ENCODE data around the gene BUB3. TPM values are rescaled to one million over a fixed set of nuclear protein-coding genes. Genes with fewer than 3 reads are reported as not detected.

Gene BUB3
- total RNA-seq, 1 experiment from 2014 or later, result 113 TPM

- TF ChIP-seq CTCF (IDR thresholded peaks at IDR 0.05; ENCODE audit: unreplicated experiment), result no peak
- Mint-ChIP-seq H3K27ac (ENCODE audit: unreplicated experiment) (no peak overlapping the region), H3K4me3 (ENCODE audit: low read depth, unreplicated experiment) (no peak overlapping the region), H3K27me3 (ENCODE audit: unreplicated experiment) (no peaks in the 10 kb centered on the region), H3K36me3 (ENCODE audit: insufficient read depth, unreplicated experiment) (no peaks in the 10 kb centered on the region), H3K9me3 (ENCODE audit: low read depth, unreplicated experiment) (no peaks in the 10 kb centered on the region), H3K4me1 (ENCODE audit: low read depth, unreplicated experiment) (peaks cover 30% of the 10 kb centered on the region)
- BruUV-seq (replicated peaks), result no TSS peak
- DNase-seq, result peak; percentile 17
- intact Hi-C loops (cut with micrococcal nuclease; ENCODE audit: unreplicated experiment), result no loop called here
- CTCF ChIA-PET, result interaction anchor here (0.7 kb wide), 1 partner anchor 13 kb away, joined by 10 read pairs; no protein-coding TSS in a partner anchor
Observed at GRCh38 chr10:123204127-123204461, 49.9 kb downstream of the BUB3 start.

- no TSS peak for BruUV-seq (replicated peaks)
- DNase-seq, result no peak
- CTCF ChIA-PET, result no interaction called here
- Mint-ChIP-seq H3K36me3 (ENCODE audit: insufficient read depth, unreplicated experiment) (no peaks in the 10 kb centered on the region), H3K27ac (ENCODE audit: unreplicated experiment) (no peak overlapping the region), H3K4me3 (ENCODE audit: low read depth, unreplicated experiment) (no peak overlapping the region), H3K27me3 (ENCODE audit: unreplicated experiment) (no peaks in the 10 kb centered on the region), H3K9me3 (ENCODE audit: low read depth, unreplicated experiment) (no peaks in the 10 kb centered on the region), H3K4me1 (ENCODE audit: low read depth, unreplicated experiment) (peaks cover 30% of the 10 kb centered on the region)
- intact Hi-C loops (cut with micrococcal nuclease; ENCODE audit: unreplicated experiment), result no loop called here
- no peak for TF ChIP-seq CTCF (IDR thresholded peaks at IDR 0.05; ENCODE audit: unreplicated experiment)
Observed at GRCh38 chr10:123205041-123205440, 50.8 kb downstream of the BUB3 start.

- Mint-ChIP-seq H3K4me3 (ENCODE audit: low read depth, unreplicated experiment) (no peak overlapping the region), H3K4me1 (ENCODE audit: low read depth, unreplicated experiment) (no peaks in the 10 kb centered on the region), H3K9me3 (ENCODE audit: low read depth, unreplicated experiment) (no peaks in the 10 kb centered on the region), H3K27me3 (ENCODE audit: unreplicated experiment) (no peaks in the 10 kb centered on the region), H3K27ac (ENCODE audit: unreplicated experiment) (no peak overlapping the region), H3K36me3 (ENCODE audit: insufficient read depth, unreplicated experiment) (no peaks in the 10 kb centered on the region)
- TF ChIP-seq CTCF (IDR thresholded peaks at IDR 0.05; ENCODE audit: unreplicated experiment), result no peak
- DNase-seq, result no peak
- intact Hi-C loops (cut with micrococcal nuclease; ENCODE audit: unreplicated experiment), result no loop called here
- CTCF ChIA-PET, result no interaction called here
- no TSS peak for BruUV-seq (replicated peaks)
Observed at GRCh38 chr10:123212063-123212462, 57.9 kb downstream of the BUB3 start.

- CTCF ChIA-PET, result no interaction called here
- BruUV-seq (replicated peaks), result no TSS peak
- TF ChIP-seq CTCF (IDR thresholded peaks at IDR 0.05; ENCODE audit: unreplicated experiment), result no peak
- Mint-ChIP-seq H3K27ac (ENCODE audit: unreplicated experiment) (no peak overlapping the region), H3K27me3 (ENCODE audit: unreplicated experiment) (no peaks in the 10 kb centered on the region), H3K4me1 (ENCODE audit: low read depth, unreplicated experiment) (no peaks in the 10 kb centered on the region), H3K4me3 (ENCODE audit: low read depth, unreplicated experiment) (no peak overlapping the region), H3K9me3 (ENCODE audit: low read depth, unreplicated experiment) (no peaks in the 10 kb centered on the region), H3K36me3 (ENCODE audit: insufficient read depth, unreplicated experiment) (no peaks in the 10 kb centered on the region)
- DNase-seq, result no peak
- intact Hi-C loops (cut with micrococcal nuclease; ENCODE audit: unreplicated experiment), result no loop called here
Observed at GRCh38 chr10:123212640-123213039, 58.4 kb downstream of the BUB3 start.

GRCh38 chr10:123213192-123213591, 59.0 kb downstream of the BUB3 start:
- no peak for TF ChIP-seq CTCF (IDR thresholded peaks at IDR 0.05; ENCODE audit: unreplicated experiment)
- CTCF ChIA-PET, result no interaction called here
- Mint-ChIP-seq H3K9me3 (ENCODE audit: low read depth, unreplicated experiment) (no peaks in the 10 kb centered on the region), H3K27me3 (ENCODE audit: unreplicated experiment) (no peaks in the 10 kb centered on the region), H3K27ac (ENCODE audit: unreplicated experiment) (no peak overlapping the region), H3K4me1 (ENCODE audit: low read depth, unreplicated experiment) (no peaks in the 10 kb centered on the region), H3K36me3 (ENCODE audit: insufficient read depth, unreplicated experiment) (no peaks in the 10 kb centered on the region), H3K4me3 (ENCODE audit: low read depth, unreplicated experiment) (no peak overlapping the region)
- no peak for DNase-seq
- BruUV-seq (replicated peaks), result no TSS peak
- intact Hi-C loops (cut with micrococcal nuclease; ENCODE audit: unreplicated experiment), result no loop called here

Data from Calu3 (cell line).